HG03045 (cell line): ENCODE results near the gene PPM1E.
"Not testable (repeated sequence)": the region's sequence is repeated elsewhere in the genome, so short reads cannot be mapped to it uniquely, and the experiment has no call there.

Experiments used
- ATAC-seq: cut with Tn5 transposase; IDR thresholded peaks from one replicate; pipeline ENCODE4 v1.9.1; 2021; ENCODE audit warnings: mild to moderate bottlenecking, moderate library complexity; ENCODE audit not compliant: unreplicated experiment

PPM1E gene

GRCh38 chr17:58837699-58838098, 82.0 kb downstream of the PPM1E start:
- no peak for ATAC-seq

GRCh38 chr17:58840820-58841612, 85.4 kb downstream of the PPM1E start:
- no peak for ATAC-seq

GRCh38 chr17:58846413-58846812, 90.8 kb downstream of the PPM1E start:
- ATAC-seq: not testable (repeated sequence)

- not testable (repeated sequence) for ATAC-seq
Observed at GRCh38 chr17:58850106-58850505, 94.5 kb downstream of the PPM1E start.

- no peak for ATAC-seq
Observed at GRCh38 chr17:58865301-58865700, 109.6 kb downstream of the PPM1E start.

GRCh38 chr17:58870747-58871146, 115.1 kb downstream of the PPM1E start:
- ATAC-seq: no peak

GRCh38 chr17:58873926-58874325, 118.3 kb downstream of the PPM1E start:
- no peak for ATAC-seq

- ATAC-seq: no peak
Observed at GRCh38 chr17:58875261-58875660, 119.6 kb downstream of the PPM1E start.

GRCh38 chr17:58884161-58884560, 128.5 kb downstream of the PPM1E start:
- no peak for ATAC-seq

GRCh38 chr17:58886514-58886913, 130.9 kb downstream of the PPM1E start:
- no peak for ATAC-seq

GRCh38 chr17:58889928-58890327, 134.3 kb downstream of the PPM1E start:
- ATAC-seq: no peak

- no peak for ATAC-seq
Observed at GRCh38 chr17:58899191-58899590, 143.5 kb downstream of the PPM1E start.

- no peak for ATAC-seq
Observed at GRCh38 chr17:58902322-58902721, 146.7 kb downstream of the PPM1E start.

- no peak for ATAC-seq
Observed at GRCh38 chr17:58911741-58912343, 156.2 kb downstream of the PPM1E start.

- ATAC-seq: no peak
Observed at GRCh38 chr17:58913552-58913951, 157.9 kb downstream of the PPM1E start.

GRCh38 chr17:58913971-58914769, 158.5 kb downstream of the PPM1E start:
- no peak for ATAC-seq

- no peak for ATAC-seq
Observed at GRCh38 chr17:58917228-58917627, 161.6 kb downstream of the PPM1E start.

- no peak for ATAC-seq
Observed at GRCh38 chr17:58918072-58918471, 162.4 kb downstream of the PPM1E start.

- no peak for ATAC-seq
Observed at GRCh38 chr17:58918884-58919283, 163.2 kb downstream of the PPM1E start.

- no peak for ATAC-seq
Observed at GRCh38 chr17:58920773-58921172, 165.1 kb downstream of the PPM1E start.

- ATAC-seq: no peak
Observed at GRCh38 chr17:58932956-58933355, 177.3 kb downstream of the PPM1E start.

GRCh38 chr17:58936295-58936694, 180.6 kb downstream of the PPM1E start:
- no peak for ATAC-seq
